Ovary (tissue), 3 donors: ENCODE data around the gene TMEM117.

Experiments used
- EP300 ChIP-seq: sonication (generic); formaldehyde crosslinking; IDR thresholded peaks from one replicate; pipeline ENCODE4 v1.6.1; 2017; ENCODE audit warnings: antibody characterized with exemption
- POLR2A ChIP-seq: fragments of 450-650 bp; IDR thresholded peaks from one replicate; pipeline ENCODE4 v1.6.1; 2017; ENCODE audit warnings: antibody characterized with exemption, mild to moderate bottlenecking, moderate library complexity
- TF ChIP-seq, protein P1 (sequence below), 3 donors: fragments of 450-650 bp in 2 of 3; fragments of 200-600 bp in 1 of 3; IDR thresholded peaks; one replicate each; pipeline versions ENCODE4 v1.5.1 to v1.8.0; 2016 to 2022; ENCODE audit warnings: antibody characterized with exemption in 3 of 3, mild to moderate bottlenecking in 1 of 3
- donor health status: DM: no; HTN: no; CAD: no.

DNA sequence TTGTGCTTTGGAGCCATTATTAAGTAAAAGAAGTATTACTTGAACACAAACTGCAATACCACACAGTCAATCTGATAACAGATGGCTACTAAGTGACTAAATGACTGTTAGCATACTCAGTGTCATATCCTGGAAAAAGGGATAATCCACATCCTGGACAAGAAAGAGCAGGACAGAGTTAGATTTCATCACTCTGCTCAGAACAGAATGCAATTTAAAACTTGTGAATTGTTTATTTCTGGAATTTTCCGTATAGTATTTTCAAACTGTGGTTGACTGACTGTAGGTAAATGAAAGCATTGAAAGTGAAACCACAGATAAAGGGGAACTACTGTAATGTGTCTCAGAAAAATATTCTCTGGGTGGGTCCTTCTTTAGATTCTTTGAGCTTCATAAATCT lies 458.8 kb downstream of the TMEM117 start:
- TF ChIP-seq, protein P1, sequence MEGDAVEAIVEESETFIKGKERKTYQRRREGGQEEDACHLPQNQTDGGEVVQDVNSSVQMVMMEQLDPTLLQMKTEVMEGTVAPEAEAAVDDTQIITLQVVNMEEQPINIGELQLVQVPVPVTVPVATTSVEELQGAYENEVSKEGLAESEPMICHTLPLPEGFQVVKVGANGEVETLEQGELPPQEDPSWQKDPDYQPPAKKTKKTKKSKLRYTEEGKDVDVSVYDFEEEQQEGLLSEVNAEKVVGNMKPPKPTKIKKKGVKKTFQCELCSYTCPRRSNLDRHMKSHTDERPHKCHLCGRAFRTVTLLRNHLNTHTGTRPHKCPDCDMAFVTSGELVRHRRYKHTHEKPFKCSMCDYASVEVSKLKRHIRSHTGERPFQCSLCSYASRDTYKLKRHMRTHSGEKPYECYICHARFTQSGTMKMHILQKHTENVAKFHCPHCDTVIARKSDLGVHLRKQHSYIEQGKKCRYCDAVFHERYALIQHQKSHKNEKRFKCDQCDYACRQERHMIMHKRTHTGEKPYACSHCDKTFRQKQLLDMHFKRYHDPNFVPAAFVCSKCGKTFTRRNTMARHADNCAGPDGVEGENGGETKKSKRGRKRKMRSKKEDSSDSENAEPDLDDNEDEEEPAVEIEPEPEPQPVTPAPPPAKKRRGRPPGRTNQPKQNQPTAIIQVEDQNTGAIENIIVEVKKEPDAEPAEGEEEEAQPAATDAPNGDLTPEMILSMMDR (IDR thresholded peaks at IDR 0.05), result no peak
- no peak for TF ChIP-seq EP300
- no peak for TF ChIP-seq POLR2A
